Measurements from ENCODE around the gene ADAM12.

DNA sequence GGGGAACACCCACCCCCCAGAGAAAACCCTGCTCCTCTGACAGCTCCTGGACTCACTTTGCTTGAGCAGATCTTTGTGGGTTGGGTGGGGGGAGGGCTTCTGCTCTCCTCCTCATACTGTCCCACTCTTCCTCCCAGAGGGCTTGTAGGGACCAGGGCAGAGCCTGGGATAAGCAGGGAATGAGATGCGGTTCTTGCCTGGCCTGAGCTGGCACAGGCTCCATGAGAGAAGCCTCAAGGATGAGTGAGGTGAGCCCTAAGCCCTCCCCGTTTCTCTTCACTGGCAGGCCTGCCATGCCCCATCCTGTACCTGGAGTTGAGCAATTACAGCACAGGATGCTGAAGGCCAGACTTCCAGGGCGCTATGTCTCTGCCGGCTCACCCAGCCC lies 134.7 kb downstream of the ADAM12 start:
- TF ChIP-seq, protein P1, sequence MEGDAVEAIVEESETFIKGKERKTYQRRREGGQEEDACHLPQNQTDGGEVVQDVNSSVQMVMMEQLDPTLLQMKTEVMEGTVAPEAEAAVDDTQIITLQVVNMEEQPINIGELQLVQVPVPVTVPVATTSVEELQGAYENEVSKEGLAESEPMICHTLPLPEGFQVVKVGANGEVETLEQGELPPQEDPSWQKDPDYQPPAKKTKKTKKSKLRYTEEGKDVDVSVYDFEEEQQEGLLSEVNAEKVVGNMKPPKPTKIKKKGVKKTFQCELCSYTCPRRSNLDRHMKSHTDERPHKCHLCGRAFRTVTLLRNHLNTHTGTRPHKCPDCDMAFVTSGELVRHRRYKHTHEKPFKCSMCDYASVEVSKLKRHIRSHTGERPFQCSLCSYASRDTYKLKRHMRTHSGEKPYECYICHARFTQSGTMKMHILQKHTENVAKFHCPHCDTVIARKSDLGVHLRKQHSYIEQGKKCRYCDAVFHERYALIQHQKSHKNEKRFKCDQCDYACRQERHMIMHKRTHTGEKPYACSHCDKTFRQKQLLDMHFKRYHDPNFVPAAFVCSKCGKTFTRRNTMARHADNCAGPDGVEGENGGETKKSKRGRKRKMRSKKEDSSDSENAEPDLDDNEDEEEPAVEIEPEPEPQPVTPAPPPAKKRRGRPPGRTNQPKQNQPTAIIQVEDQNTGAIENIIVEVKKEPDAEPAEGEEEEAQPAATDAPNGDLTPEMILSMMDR (IDR thresholded peaks at IDR 0.05) = no peak
- TF ChIP-seq POLR2A (IDR thresholded peaks at IDR 0.05) = no peak

All from prostate gland (tissue), 2 donors.